Breast epithelium (tissue), 3 donors: ENCODE measurements around the gene EPS8.

Experiments
- CTCF ChIP-seq, 3 donors: fragments of 450-650 bp; IDR thresholded peaks; one replicate each; pipeline ENCODE4 v1.5.1; 2016 to 2017; ENCODE audit warnings: antibody characterized with exemption in 3 of 3, mild to moderate bottlenecking in 3 of 3, moderate library complexity in 3 of 3
- POLR2AphosphoS5 ChIP-seq, 3 donors: sonication (generic); formaldehyde crosslinking; IDR thresholded peaks; one replicate each; pipeline ENCODE4 v1.6.1; 2017; ENCODE audit warnings: antibody characterized with exemption in 3 of 3

DNA sequence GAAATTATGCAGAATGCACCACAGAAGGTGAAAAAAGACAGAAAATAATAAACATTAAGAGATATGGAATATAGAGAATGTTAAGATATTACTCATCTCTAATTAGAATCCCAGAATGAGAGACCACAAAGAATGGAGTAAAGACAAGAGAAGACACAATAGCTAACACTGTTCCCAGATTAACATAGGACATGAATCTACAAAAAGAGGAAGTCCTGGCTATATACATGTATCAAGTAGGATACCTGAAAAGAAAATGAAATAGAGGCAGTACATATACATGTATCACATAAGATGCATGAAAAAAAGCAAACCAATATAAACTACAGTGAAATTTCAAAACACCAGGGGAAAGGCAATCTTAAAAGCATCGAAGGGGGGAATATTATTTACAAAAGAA lies 5.6 kb upstream of the EPS8 start:
- TF ChIP-seq POLR2AphosphoS5 (IDR thresholded peaks at IDR 0.05) (no peak), CTCF (IDR thresholded peaks at IDR 0.05) (no peak)
